SK-N-MC (cell line): ENCODE measurements around the gene TNIP1.

Experiments
- EZH2 ChIP-seq: fragments of 200-600 bp; sonication (generic); IDR thresholded peaks from one replicate; pipeline ENCODE4 v1.6.1; 2017; ENCODE audit warnings: antibody characterized with exemption
- POLR2AphosphoS5 ChIP-seq: IDR thresholded peaks from 2 replicates; pipeline ENCODE4 v1.6.1; 2012; ENCODE audit warnings: mild to moderate bottlenecking, low read depth, low read length, borderline replicate concordance

DNA sequence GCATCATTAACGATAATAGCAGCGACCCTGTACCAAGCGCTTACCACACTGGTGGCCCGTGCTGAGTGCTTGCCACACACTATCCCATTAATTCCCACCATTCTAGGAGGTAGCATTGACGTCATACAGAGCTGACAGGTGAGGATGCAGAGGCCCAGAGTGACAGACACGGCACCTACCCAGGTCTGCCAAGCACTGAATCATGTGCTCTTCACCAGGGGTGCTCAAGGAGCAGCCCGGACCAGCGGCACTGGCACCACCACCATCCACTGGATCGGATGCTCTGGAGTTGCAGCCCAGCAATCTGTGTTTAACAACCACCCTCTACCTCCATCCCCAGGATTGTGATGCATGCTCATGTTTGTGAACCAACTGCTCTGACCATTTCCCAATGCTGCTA, 3.4 kb downstream of the TNIP1 start:
- TF ChIP-seq EZH2 (no peak), POLR2AphosphoS5 (no peak)
